IPS-20b (cell line): ENCODE results near the gene LBH.

Experiments used
- H3K27ac ChIP-seq: one replicate; pipeline ENCODE4 v1.5.1; 2013; ENCODE audit warnings: low read length
- H3K27me3 ChIP-seq: 2 replicates; pipeline ENCODE4 v1.6.1; 2013; ENCODE audit warnings: mild to moderate bottlenecking, low read length, inconsistent platforms; ENCODE audit not compliant: insufficient read depth
- H3K36me3 ChIP-seq: 2 replicates; pipeline ENCODE4 v1.6.1; 2013; ENCODE audit warnings: low read depth, mild to moderate bottlenecking, inconsistent platforms, low read length, moderate library complexity; ENCODE audit not compliant: insufficient read depth
- H3K4me1 ChIP-seq: 2 replicates; pipeline ENCODE4 v1.6.1; 2013; ENCODE audit warnings: mild to moderate bottlenecking, control low read depth, inconsistent platforms, low read length, moderate library complexity; ENCODE audit not compliant: insufficient read depth
- H3K4me3 ChIP-seq: 2 replicates; pipeline ENCODE4 v1.5.1; 2013; ENCODE audit warnings: mild to moderate bottlenecking, low read length, inconsistent platforms
- H3K9ac ChIP-seq: 2 replicates; pipeline ENCODE4 v1.6.1; 2013; ENCODE audit warnings: low read depth, mild to moderate bottlenecking, inconsistent platforms, low read length, moderate library complexity
- H3K9me3 ChIP-seq: 2 replicates; pipeline ENCODE4 v1.6.1; 2013; ENCODE audit warnings: mild to moderate bottlenecking, low read depth, low read length, inconsistent platforms; ENCODE audit not compliant: insufficient read depth

LBH gene

DNA sequence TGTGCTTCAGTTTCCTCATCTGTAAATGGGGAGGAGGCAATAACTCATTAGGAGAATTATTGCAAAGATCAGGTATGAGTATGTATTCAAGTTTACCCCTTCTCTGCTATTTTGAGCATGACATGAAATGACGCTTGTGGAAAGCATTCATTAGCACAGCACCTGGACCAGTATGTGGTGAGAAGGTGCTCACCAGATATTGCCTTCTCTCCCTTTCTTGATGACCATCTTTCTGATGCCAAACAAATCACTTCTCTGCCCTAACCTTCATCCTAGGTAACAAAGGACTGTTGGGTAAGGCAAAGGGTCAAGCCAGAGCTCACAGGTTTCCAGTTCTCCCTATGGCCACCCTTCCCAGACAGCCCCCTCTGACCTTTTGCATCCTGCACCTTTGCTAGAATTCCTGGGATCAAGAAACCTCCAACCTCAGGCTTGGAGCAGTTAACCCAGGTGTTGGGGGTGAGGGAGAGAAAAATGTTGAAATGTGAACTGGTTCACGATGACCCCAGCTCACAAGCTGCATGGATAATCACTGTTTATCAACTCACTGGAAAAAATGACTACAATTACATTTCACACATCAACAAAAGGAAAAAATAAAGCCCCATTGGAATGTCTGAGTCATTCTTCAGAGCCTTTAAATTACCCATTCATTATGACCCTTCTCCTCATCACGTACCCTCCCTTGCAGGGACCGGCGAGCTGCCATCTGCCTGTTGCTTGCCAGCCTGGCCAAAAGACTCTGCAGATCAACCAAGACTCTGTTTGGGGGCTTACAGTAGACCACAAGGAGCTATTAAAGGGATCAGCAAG lies 41.6 kb downstream of the LBH start:
- H3K27ac ChIP-seq, result no peak overlapping the region
- H3K27me3 ChIP-seq, result no peaks in the 10 kb centered on the region
- H3K9ac ChIP-seq, result no peak overlapping the region
- no peaks in the 10 kb centered on the region for H3K36me3 ChIP-seq
- H3K9me3 ChIP-seq, result no peaks in the 10 kb centered on the region
- H3K4me3 ChIP-seq, result no peak overlapping the region
- no peaks in the 10 kb centered on the region for H3K4me1 ChIP-seq

DNA sequence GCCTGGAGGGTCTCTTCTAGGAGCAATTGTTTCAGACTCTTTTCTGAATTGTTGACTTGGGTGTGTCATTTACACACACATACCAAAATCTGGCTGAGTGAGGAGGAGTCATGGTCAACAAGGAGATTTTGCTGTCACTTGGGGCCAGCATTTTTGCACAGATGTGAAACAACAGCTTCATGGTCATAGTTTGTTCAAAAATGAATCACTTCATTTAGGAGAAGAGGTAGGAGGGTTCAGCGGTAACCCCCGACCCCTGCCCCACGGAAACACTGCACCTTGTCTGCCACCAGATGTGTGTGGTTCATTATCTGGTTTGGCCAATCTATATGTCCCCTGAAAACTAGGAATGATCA lies 42.2 kb downstream of the LBH start:
- Histone ChIP-seq H3K27me3 (no peaks in the 10 kb centered on the region), H3K27ac (no peak overlapping the region), H3K9ac (no peak overlapping the region), H3K4me3 (no peak overlapping the region), H3K36me3 (no peaks in the 10 kb centered on the region), H3K9me3 (no peaks in the 10 kb centered on the region), H3K4me1 (no peaks in the 10 kb centered on the region)

DNA sequence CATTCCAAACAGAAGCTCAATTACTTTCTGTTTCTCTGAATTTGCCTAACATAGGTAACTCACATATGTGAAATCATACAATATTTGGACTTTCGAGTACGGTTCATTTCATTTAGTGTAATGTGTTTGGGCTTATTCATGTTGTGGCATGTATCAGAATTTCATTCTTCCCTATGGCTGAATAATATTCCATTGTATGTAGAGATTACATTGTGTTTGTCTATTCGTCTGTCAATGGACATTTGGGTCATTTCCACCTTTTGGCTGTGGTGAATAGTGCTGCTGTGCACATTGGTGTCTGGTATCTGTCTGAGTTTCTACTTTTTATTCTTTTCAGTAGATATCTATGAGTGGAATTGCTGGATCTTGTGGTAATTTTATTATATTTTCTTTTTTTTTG lies 43.9 kb downstream of the LBH start:
- Histone ChIP-seq H3K27me3 (no peaks in the 10 kb centered on the region), H3K4me3 (no peak overlapping the region), H3K27ac (no peak overlapping the region), H3K36me3 (no peaks in the 10 kb centered on the region), H3K9me3 (no peaks in the 10 kb centered on the region), H3K9ac (no peak overlapping the region), H3K4me1 (no peaks in the 10 kb centered on the region)

DNA sequence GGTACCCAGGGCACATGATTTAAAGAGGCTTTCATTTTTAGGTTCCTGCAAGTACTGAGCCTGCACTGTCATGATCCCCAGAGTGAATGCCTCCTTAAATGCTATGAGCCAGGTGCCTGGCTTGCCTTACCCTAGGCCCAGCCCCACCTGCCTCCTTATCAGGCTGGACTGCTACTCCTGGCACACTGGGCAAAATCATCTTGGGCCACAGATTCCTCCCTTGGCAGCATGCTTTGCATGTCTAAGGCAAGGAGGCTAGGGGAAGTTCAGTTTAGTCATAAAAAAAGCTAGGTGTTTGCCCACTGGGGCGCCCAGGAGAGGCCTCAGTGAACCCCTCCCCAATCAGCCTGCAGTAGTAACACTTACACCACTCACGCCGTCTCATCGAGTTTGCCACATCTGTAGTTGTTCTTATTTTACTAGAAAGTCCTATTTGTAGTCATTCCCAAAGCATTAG lies 45.1 kb downstream of the LBH start:
- H3K27me3 ChIP-seq, result no peaks in the 10 kb centered on the region
- H3K9ac ChIP-seq, result no peak overlapping the region
- no peaks in the 10 kb centered on the region; the same call in 1 of the 2 replicates for H3K4me1 ChIP-seq
- no peaks in the 10 kb centered on the region for H3K36me3 ChIP-seq
- H3K4me3 ChIP-seq, result no peak overlapping the region
- no peaks in the 10 kb centered on the region for H3K9me3 ChIP-seq
- H3K27ac ChIP-seq, result no peak overlapping the region

- H3K4me3 ChIP-seq, result no peak overlapping the region
- H3K9me3 ChIP-seq, result no peaks in the 10 kb centered on the region
- H3K9ac ChIP-seq, result no peak overlapping the region
- no peaks in the 10 kb centered on the region for H3K36me3 ChIP-seq
- H3K27me3 ChIP-seq, result no peaks in the 10 kb centered on the region
- no peaks in the 10 kb centered on the region; the same call in 1 of the 2 replicates for H3K4me1 ChIP-seq
- H3K27ac ChIP-seq, result no peak overlapping the region
Observed at GRCh38 chr2:30277582-30277981, 46.2 kb downstream of the LBH start.

GRCh38 chr2:30278419-30278818 lies 47.1 kb downstream of the LBH start:
- H3K36me3 ChIP-seq, result no peaks in the 10 kb centered on the region
- no peak overlapping the region for H3K9ac ChIP-seq
- H3K27ac ChIP-seq, result no peak overlapping the region
- no peak overlapping the region for H3K4me3 ChIP-seq
- H3K4me1 ChIP-seq, result no peaks in the 10 kb centered on the region; the same call in 1 of the 2 replicates
- no peaks in the 10 kb centered on the region for H3K27me3 ChIP-seq
- no peaks in the 10 kb centered on the region for H3K9me3 ChIP-seq

DNA sequence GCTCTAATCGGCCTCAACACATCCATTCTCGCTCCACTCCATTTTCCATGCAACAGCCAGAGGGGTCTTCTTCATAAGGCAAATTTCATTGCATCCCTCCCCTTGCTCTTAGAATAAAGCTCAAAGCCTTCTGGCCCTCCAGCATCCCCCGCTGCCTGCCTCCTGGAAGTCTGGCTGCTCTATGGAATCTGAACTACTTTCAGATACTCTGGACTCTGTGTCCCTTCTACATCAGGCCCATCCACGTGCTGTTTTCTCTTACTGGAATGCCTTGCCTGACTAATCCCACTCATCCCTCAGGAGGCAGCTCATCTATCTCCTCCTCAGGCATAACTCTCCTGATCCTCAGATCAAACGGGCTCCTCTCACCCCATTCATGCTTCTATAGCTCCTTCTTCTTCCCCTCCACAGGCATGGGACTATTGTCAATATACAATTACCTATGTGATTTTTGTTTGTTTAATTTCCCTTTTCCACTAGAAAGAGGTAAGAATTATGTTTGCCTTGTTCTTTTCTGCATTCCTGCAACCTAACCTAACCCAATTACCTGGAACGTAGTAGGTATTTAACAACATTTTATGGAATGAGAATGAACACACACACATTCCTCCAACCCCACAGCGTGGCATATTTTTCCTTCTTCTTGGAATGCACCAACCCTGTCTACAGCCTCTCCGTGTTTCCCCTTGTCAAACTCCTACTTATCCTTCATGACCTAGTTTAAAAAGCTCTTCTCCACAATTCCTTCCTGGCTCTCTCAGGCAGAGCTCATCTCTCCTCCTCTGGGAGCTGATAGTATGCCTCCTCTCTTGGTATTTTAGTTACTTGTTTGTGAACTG lies 49.5 kb downstream of the LBH start:
- no peaks in the 10 kb centered on the region for H3K9me3 ChIP-seq
- no peaks in the 10 kb centered on the region for H3K36me3 ChIP-seq
- no peak overlapping the region for H3K9ac ChIP-seq
- no peak overlapping the region for H3K27ac ChIP-seq
- H3K4me3 ChIP-seq, result no peak overlapping the region
- H3K27me3 ChIP-seq, result no peaks in the 10 kb centered on the region
- H3K4me1 ChIP-seq, result no peaks in the 10 kb centered on the region; the same call in 1 of the 2 replicates

GRCh38 chr2:30282081-30282480 lies 50.7 kb downstream of the LBH start:
- H3K27ac ChIP-seq, result no peak overlapping the region
- no peaks in the 10 kb centered on the region for H3K36me3 ChIP-seq
- peaks cover 3% of the 10 kb centered on the region; the same call in 1 of the 2 replicates for H3K4me1 ChIP-seq
- H3K4me3 ChIP-seq, result no peak overlapping the region
- no peaks in the 10 kb centered on the region for H3K27me3 ChIP-seq
- no peaks in the 10 kb centered on the region for H3K9me3 ChIP-seq
- H3K9ac ChIP-seq, result no peak overlapping the region

DNA sequence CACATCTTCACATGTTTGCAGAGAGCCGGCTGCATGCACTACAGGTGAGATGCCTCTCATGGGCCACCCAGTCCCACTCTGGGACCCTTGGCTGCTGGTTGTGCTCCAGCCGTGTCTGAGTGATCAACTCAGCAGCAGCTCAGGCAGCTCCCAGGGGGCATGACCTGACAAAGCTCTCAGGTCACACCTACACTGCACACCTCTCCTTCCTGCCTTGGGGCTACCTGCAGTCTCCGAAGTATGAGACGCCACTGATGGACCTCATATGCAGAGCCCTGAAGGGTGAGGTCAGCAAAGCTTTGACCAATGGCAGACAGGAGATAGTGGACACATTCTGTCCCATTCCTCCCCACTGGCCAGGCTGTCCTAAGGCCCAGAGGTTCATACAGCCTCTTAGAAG lies 51.4 kb downstream of the LBH start:
- no peak overlapping the region for H3K4me3 ChIP-seq
- no peak overlapping the region for H3K27ac ChIP-seq
- H3K4me1 ChIP-seq, result peaks cover 10% of the 10 kb centered on the region; the same call in 1 of the 2 replicates
- no peaks in the 10 kb centered on the region for H3K9me3 ChIP-seq
- no peak overlapping the region for H3K9ac ChIP-seq
- no peaks in the 10 kb centered on the region for H3K27me3 ChIP-seq
- no peaks in the 10 kb centered on the region for H3K36me3 ChIP-seq

GRCh38 chr2:30283931-30284565 lies 52.7 kb downstream of the LBH start:
- no peak overlapping the region for H3K4me3 ChIP-seq
- no peaks in the 10 kb centered on the region for H3K9me3 ChIP-seq
- H3K36me3 ChIP-seq, result no peaks in the 10 kb centered on the region
- H3K4me1 ChIP-seq, result peaks cover 23% of the 10 kb centered on the region
- no peaks in the 10 kb centered on the region for H3K27me3 ChIP-seq
- no peak overlapping the region for H3K9ac ChIP-seq
- H3K27ac ChIP-seq, result no peak overlapping the region

GRCh38 chr2:30285758-30286157 lies 54.4 kb downstream of the LBH start:
- no peak overlapping the region for H3K27ac ChIP-seq
- no peaks in the 10 kb centered on the region for H3K9me3 ChIP-seq
- no peak overlapping the region for H3K9ac ChIP-seq
- H3K4me1 ChIP-seq, result peaks cover 26% of the 10 kb centered on the region
- H3K36me3 ChIP-seq, result no peaks in the 10 kb centered on the region
- H3K4me3 ChIP-seq, result no peak overlapping the region
- no peaks in the 10 kb centered on the region for H3K27me3 ChIP-seq
